ENCODE data around the gene AGMAT. TPM values are rescaled to one million over a fixed set of nuclear protein-coding genes. Genes with fewer than 3 reads are reported as not detected.

The AGMAT gene
- total RNA-seq, 1 donor, result 2.2 TPM

DNA sequence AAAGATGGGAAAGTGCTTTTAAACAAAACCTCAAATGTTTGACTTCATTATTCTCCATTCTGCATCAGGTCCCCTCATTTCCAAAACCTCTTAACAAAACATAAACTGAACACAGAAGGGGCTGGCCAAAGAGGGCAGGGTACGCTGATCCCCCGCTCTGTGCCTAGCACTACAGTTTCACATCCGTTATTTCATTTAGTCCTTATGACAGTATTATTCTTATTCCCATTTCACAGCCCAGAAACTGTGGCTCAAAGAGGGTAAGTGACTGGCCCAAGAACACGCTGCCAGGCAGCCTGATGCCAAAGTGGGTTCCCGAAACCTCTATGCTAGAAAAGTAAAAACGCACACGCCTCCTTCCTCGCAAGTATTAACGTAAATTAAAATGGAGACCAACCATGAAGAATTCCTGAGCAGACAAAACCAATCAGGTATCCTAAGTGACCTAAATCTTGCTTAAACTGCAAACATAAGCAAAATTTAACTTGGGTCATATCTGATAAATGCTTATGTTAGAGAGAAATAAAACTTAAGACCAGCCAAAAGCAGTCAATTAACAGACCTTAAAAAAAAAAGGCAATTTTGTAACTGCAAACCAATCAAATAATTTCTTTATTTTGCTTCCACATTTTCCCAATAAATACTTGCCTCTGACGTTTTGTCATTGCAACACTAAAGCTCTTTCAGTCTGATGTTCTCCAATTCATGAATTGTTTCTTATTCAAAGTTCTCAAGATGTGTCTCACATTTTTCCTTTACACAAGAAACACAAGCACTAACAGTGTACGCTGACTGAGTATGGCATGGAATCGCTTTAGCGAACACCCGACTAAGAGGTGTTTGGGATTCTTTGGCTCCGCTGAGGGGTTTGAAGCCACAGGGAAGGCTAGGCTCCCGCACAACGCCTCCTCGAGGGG lies 61.5 kb downstream of the AGMAT start:
- H3K27ac ChIP-seq (ENCODE audit: low read depth, low read length), result peak overlapping the region; percentile 88
- peaks cover 28% of the 10 kb centered on the region for H3K4me1 ChIP-seq (ENCODE audit: insufficient read depth, low read length)
- peak; percentile 47 for DNase-seq (ENCODE audit: insufficient read length, low spot score, missing footprints)
- H3K9me3 ChIP-seq (ENCODE audit: low read depth, low read length), result no peaks in the 10 kb centered on the region
- H2AFZ ChIP-seq (ENCODE audit: low read length), result peak overlapping the region; percentile 97
- peak overlapping the region; percentile 98 for H3K4me2 ChIP-seq (ENCODE audit: insufficient read depth, low read length)
- no peaks in the 10 kb centered on the region for H3K36me3 ChIP-seq (ENCODE audit: insufficient read depth, low read length)
- no peak for TF ChIP-seq CTCF (IDR thresholded peaks at IDR 0.05; ENCODE audit: extremely low read depth, low read depth, low read length)
- no peaks in the 10 kb centered on the region for H3K27me3 ChIP-seq (ENCODE audit: insufficient read depth, low read length)
- peak overlapping the region; percentile 95 for H3K4me3 ChIP-seq (ENCODE audit: insufficient read depth, low read length)
- H3K79me2 ChIP-seq (ENCODE audit: insufficient read depth, low read length), result peaks cover 24% of the 10 kb centered on the region
- no peaks in the 10 kb centered on the region for H4K20me1 ChIP-seq (ENCODE audit: insufficient read depth, low read length)

GRCh38 chr1:15522551-15522950 lies 62.3 kb downstream of the AGMAT start:
- Histone ChIP-seq H3K36me3 (ENCODE audit: insufficient read depth, low read length) (no peaks in the 10 kb centered on the region), H3K4me3 (ENCODE audit: insufficient read depth, low read length) (no peak overlapping the region), H2AFZ (ENCODE audit: low read length) (no peak overlapping the region), H3K79me2 (ENCODE audit: insufficient read depth, low read length) (peaks cover 16% of the 10 kb centered on the region), H3K4me1 (ENCODE audit: insufficient read depth, low read length) (peaks cover 24% of the 10 kb centered on the region), H3K27me3 (ENCODE audit: insufficient read depth, low read length) (no peaks in the 10 kb centered on the region), H3K27ac (ENCODE audit: low read depth, low read length) (no peak overlapping the region), H3K4me2 (ENCODE audit: insufficient read depth, low read length) (no peak overlapping the region), H3K9me3 (ENCODE audit: low read depth, low read length) (no peaks in the 10 kb centered on the region), H4K20me1 (ENCODE audit: insufficient read depth, low read length) (no peaks in the 10 kb centered on the region)
- DNase-seq (ENCODE audit: insufficient read length, low spot score, missing footprints), result no peak
- no peak for TF ChIP-seq CTCF (IDR thresholded peaks at IDR 0.05; ENCODE audit: extremely low read depth, low read depth, low read length)

Small RNA genes within 50 kb of the gene (small RNA-seq; reads per million reads assigned to genes)
- gene CD24P1 (not detected), gene RNU7-179P (not detected), gene SCARNA21B (1.6 reads per million, percentile 54 among the genes with 10 or more reads in this experiment)

Other genes with a start within 250 kb of the AGMAT start
- 35.8 and 36.8 TPM in 2 replicates for gene EFHD2, start 175.2 kb downstream of the AGMAT start, total RNA-seq
- gene CTRC, start 146.6 kb downstream of the AGMAT start, total RNA-seq, result not detected in 2 replicates
- not detected in 2 replicates for gene CELA2A, start 128.3 kb downstream of the AGMAT start, total RNA-seq
- gene CELA2B, start 108.9 kb downstream of the AGMAT start, total RNA-seq, result 0.36 TPM in 1 of 2 replicates, not detected in the other
- gene CASP9, start 60.8 kb downstream of the AGMAT start, total RNA-seq, result 10.0 and 10.9 TPM in 2 replicates
- 19.2 and 22.4 TPM in 2 replicates for gene DNAJC16, start 58.2 kb downstream of the AGMAT start, total RNA-seq
- gene DDI2, start 32.4 kb upstream of the AGMAT start, total RNA-seq, result 29.3 and 29.5 TPM in 2 replicates
- 123 and 132 TPM in 2 replicates for gene PLEKHM2, start 99.3 kb upstream of the AGMAT start, total RNA-seq
- 1.4 and 1.5 TPM in 2 replicates for gene SLC25A34, start 151.2 kb upstream of the AGMAT start, total RNA-seq
- gene TMEM82, start 157.4 kb upstream of the AGMAT start, total RNA-seq, result not detected in 2 replicates
- 108 and 121 TPM in 2 replicates for gene FBLIM1, start 173.7 kb upstream of the AGMAT start, total RNA-seq
- 1.1 and 1.5 TPM in 2 replicates for gene UQCRHL, start 222.6 kb upstream of the AGMAT start, total RNA-seq

Measured in osteoblast (primary cell).